GM18909 (cell line): Measurements from ENCODE around the gene FGFR2.
"Not testable (repeated sequence)": the region's sequence is repeated elsewhere in the genome, so short reads cannot be mapped to it uniquely, and the experiment has no call there.

Experiments used
- ATAC-seq: cut with Tn5 transposase; IDR thresholded peaks from one replicate; pipeline ENCODE4 v1.9.1; 2021; ENCODE audit warnings: mild to moderate bottlenecking; ENCODE audit not compliant: unreplicated experiment, poor library complexity

The FGFR2 gene

GRCh38 chr10:121527690-121528089 lies 70.6 kb downstream of the FGFR2 start:
- no peak for ATAC-seq

DNA sequence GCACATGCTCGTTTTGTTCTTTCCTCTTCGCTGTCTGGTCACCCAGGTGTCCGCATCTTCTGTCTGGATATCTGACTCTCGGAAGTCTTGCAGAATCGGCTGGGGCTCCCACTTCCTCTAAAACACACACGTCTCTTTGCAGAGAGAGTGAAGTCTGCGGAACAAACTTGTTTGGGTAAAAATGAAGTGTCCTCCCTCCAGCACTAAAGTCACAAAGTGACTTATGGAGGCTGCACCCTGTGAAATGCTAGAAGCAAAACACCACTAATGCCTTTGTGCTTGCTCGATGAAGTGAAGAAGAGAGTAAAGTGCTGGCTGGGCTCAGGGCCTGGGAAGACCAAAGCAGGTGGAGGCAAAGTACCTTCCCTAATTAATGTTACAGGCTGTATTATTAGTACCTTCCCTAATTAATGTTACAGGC lies 71.4 kb downstream of the FGFR2 start:
- ATAC-seq, result no peak

GRCh38 chr10:121526135-121526790 lies 72.0 kb downstream of the FGFR2 start:
- ATAC-seq, result no peak

- ATAC-seq, result no peak
These were observed 72.8 kb downstream of the FGFR2 start for GRCh38 chr10:121525251-121526134.

DNA sequence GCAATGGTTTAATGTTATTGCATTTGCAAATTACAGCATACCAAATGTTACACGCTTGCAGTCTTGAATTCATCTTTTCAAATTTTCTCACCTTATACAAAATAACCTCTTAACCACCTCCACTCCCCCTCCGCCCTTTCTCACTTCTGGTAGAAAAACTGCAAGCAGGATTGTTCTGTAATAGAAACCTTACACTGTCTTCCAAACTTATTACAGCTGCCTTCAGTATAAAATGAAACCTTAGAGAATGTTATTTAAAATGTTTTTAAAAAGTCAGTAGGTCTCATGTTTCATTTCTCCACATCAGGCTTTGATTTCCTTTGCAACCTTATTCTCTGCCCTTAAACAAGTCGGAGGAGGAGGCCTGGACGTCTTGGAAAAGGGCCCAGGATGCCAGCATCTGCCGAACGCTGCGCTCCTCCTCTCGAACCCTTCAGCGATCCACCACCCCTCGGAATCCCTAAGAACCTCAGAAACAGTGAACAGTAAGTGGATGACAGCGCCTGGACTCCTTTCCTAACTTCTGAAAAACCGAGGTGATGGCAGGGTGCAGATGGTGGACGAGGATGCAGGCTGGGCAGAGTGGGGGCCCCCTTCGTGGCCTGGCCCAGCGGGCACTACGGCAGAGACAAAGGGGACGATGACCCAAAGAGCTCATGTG lies 74.0 kb downstream of the FGFR2 start:
- ATAC-seq, result no peak

DNA sequence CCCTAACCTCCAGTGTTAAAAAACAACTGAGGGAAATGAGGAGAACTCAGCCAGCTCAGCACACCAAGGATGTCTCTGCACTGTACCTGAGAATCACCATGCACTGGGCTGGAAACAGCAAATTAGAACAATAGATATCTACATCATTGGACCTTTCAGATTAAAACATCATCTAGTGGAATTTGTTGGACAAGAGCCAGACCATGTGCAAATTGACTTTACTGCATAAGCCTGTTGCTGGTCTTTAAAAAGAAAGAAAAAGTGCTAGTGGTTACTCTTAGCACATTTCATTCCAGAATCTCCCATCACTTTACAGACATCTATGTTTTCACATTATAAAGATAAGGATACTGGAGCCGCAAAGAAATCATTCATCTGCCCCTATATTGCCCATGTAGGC lies 75.4 kb downstream of the FGFR2 start:
- ATAC-seq, result no peak

DNA sequence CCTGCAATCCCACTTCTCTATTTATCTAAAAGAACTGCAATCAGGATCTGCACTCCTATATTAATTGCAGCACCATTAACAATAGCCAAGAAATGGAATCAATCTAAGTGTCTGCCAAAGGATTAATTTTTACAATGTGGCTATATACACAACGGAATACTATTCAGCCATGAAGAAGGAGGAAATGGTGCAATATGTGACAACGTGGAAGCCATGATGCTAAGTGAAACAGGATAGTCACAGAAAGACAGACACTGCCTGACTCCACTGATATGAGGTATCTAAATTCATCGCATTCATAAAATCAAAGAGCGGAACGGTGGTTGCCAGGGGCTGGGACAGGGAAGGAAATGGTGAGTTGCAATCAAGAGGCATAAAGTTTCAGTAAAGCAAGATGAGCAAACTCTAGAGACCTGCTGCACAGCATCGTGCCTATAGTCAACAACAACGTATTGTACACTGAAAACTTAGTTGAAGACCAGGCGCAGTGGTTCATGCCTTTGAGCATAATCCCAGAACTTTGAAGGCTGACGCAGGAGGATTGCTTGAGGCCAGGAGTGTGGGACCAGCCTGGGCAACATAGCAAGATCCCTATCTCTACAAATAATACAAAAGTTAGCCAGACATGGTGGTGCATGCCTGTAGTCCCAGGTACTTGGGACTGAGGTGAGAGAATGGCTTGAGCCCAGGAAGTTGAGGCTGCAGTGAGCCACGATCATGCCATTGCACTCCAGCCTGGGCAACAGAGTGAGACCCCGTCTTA lies 76.3 kb downstream of the FGFR2 start:
- ATAC-seq, result no peak

- ATAC-seq, result not testable (repeated sequence)
These were observed 77.7 kb downstream of the FGFR2 start for GRCh38 chr10:121520526-121520925.

DNA sequence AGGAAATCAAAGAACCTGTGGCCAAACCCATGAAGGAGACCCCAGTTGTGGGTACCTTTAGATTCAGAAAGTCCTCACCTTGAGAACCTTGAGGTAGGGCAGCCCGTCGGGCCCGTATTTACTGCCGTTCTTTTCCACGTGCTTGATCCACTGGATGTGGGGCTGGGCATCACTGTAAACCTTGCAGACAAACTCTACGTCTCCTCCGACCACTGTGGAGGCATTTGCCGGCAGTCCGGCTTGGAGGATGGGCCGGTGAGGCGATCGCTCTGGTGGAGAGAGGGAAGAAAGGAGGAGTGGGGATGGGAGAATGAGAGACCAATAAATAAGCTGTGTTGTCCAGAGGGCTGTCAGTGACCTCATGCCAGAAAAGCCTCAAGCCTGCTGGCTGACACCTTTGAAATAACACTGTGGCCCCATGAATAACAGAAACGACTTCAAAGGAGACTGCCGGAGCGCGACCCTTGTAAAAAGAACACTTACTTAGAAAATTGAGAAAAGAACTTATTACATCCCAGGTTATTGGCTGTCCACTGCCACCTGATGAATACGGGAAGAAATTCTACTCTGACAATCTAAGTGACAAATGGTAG lies 78.2 kb downstream of the FGFR2 start:
- ATAC-seq, result no peak

DNA sequence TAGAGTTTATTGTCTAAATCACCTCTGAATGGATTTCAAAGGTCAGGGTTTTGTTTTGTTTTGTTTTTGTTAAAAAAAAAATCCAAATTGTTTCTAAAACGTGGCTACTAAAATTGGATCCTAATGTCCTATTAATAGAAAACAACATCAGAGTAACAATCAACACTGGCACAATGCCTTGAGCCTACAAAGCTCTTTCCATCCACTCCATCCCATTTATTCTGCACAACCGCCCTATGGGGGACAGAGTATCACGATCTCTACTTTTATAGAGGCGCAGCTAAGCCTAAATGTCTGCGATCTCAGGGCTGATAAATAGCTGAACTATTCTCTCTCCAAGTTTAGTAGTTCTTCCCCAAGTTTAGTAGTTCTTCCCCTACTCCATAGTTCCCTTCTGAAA lies 78.8 kb downstream of the FGFR2 start:
- ATAC-seq, result no peak

GRCh38 chr10:121518333-121518732 lies 79.9 kb downstream of the FGFR2 start:
- no peak for ATAC-seq

DNA sequence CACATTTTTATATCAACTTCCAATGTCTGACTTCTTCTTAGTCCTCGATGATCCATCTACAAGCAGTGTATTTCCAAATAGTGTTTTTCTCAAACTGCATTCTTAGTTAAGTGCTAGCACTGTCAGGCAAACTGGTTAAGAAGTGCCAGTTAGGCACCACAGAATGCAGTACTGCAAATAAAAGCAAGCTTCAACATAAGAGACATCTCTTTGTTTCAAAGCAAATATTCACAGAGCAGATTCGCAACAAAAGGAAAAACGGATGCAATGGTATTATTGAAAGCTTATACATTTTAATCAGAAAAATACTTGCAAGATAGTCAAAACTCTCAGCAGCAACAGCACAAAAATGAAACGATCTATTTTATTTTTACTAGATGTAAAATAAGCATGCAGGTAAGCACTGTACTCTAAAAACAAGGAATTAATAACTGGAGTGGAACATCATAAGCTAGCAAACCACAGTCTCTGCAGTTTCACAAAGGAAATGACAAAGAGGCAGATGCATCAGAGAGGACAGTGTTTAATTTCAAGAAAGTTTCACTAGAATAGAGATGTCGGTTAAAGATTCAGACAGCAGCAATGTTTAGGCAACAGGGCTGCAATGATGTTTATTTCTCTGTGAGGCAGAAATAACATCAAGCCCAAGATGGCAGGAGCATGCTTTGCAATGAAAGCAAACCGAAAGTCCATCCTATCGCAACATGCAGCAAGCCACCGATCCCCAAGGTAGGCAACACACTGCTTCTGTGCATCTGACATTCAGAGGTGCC lies 82.0 kb downstream of the FGFR2 start:
- ATAC-seq, result peak; percentile 95

GRCh38 chr10:121514141-121514865 lies 83.9 kb downstream of the FGFR2 start:
- ATAC-seq, result no peak

GRCh38 chr10:121511943-121512342 lies 86.3 kb downstream of the FGFR2 start:
- no peak for ATAC-seq

- ATAC-seq, result no peak
These were observed 86.8 kb downstream of the FGFR2 start for GRCh38 chr10:121511460-121511859.

GRCh38 chr10:121510201-121510771 lies 88.0 kb downstream of the FGFR2 start:
- ATAC-seq, result no peak

GRCh38 chr10:121509796-121510195 lies 88.4 kb downstream of the FGFR2 start:
- no peak for ATAC-seq

DNA sequence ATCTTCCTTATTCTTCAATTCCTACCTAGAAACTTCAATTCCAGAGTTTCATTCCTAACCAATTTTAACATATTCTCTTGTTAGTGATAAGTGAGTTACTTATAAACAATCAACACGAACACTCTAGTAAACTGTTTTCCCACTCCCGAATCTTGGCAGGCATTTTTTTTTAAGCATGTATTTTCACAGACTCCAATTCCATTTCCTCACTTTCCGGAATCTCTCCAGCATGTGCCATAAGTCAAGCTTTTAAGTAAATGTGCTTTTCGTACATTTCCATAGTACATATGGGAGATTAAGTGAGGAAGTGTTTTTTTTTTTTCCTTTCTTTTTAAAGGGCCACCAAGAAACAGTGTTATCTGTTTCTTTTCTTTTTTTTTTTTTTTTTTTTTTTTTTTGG lies 89.1 kb downstream of the FGFR2 start:
- no peak for ATAC-seq
